NT2/D1 (cell line): ENCODE data around the gene CSF1R.
A peak's percentile ranks its signal among the peaks of the same experiment; 100 is the strongest.
"Not testable (repeated sequence)": the region's sequence is repeated elsewhere in the genome, so short reads cannot be mapped to it uniquely, and the experiment has no call there.

Source experiments
- DNase-seq: peaks from one replicate; pipeline ENCODE4 v3.0.0-alpha.2; 2011; ENCODE audit warnings: low read depth, low spot score
- H3K27me3 ChIP-seq: 2 replicates; pipeline ENCODE4 v1.6.0; 2011; ENCODE audit warnings: mild to moderate bottlenecking; ENCODE audit not compliant: insufficient read length, insufficient read depth
- H3K36me3 ChIP-seq: 2 replicates; pipeline ENCODE4 v1.6.1; 2011; ENCODE audit warnings: mild to moderate bottlenecking, low read length, mixed read lengths; ENCODE audit not compliant: insufficient read depth, insufficient read length
- H3K4me1 ChIP-seq: 2 replicates; pipeline ENCODE4 v1.5.1; 2011; ENCODE audit not compliant: insufficient read depth, insufficient read length
- H3K4me3 ChIP-seq: 2 replicates; pipeline ENCODE4 v1.5.1; 2011; ENCODE audit warnings: low read depth; ENCODE audit not compliant: insufficient read length
- H3K9ac ChIP-seq: 2 replicates; pipeline ENCODE4 v1.6.0; 2011; ENCODE audit warnings: low read depth; ENCODE audit not compliant: insufficient read length
- H3K9me3 ChIP-seq: 2 replicates; pipeline ENCODE4 v1.5.1; 2011; ENCODE audit warnings: mild to moderate bottlenecking, low read length; ENCODE audit not compliant: insufficient read depth
- SUZ12 ChIP-seq: IDR thresholded peaks from 2 replicates; pipeline ENCODE4 v1.6.1; 2011; ENCODE audit not compliant: insufficient read length, insufficient read depth; ENCODE audit errors: extremely low read depth
- YY1 ChIP-seq: IDR thresholded peaks from 2 replicates; pipeline ENCODE4 v1.6.1; 2011; ENCODE audit not compliant: insufficient read length, insufficient read depth
- ZNF274 ChIP-seq: IDR thresholded peaks from 2 replicates; pipeline ENCODE4 v1.6.1; 2011; ENCODE audit warnings: mild to moderate bottlenecking, low read depth, low read length

Gene CSF1R

GRCh38 chr5:150035139-150035895, 51.0 kb downstream of the CSF1R start:
- H3K4me1 ChIP-seq: no peaks in the 10 kb centered on the region
- peaks cover 93% of the 10 kb centered on the region for H3K36me3 ChIP-seq
- no peak overlapping the region for H3K9ac ChIP-seq
- DNase-seq: no peak
- H3K27me3 ChIP-seq: no peaks in the 10 kb centered on the region
- no peak for TF ChIP-seq YY1
- TF ChIP-seq ZNF274: no peak
- H3K9me3 ChIP-seq: no peaks in the 10 kb centered on the region
- H3K4me3 ChIP-seq: no peak overlapping the region

DNA sequence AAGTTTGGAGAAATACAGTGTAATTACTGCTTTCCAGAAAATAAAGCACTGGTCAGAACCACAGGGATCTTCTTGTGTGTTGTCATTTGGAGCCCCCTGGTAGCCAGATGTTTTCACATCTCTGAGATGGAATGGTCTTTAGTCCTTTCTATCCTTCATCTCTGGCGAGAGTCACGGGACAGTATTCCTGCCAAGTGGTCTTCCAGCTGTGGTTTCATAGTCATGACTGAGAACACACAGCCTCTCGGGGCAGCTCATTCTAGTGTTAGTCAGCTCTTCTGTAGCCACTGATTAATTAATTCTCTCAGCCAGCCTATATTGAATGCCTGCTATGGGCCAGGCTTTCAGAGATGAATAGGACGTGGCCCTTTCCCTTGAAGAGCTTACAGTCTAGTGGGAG, 51.7 kb downstream of the CSF1R start:
- H3K4me1 ChIP-seq: no peaks in the 10 kb centered on the region
- H3K9ac ChIP-seq: no peak overlapping the region
- H3K4me3 ChIP-seq: no peak overlapping the region
- no peak for DNase-seq
- H3K27me3 ChIP-seq: no peaks in the 10 kb centered on the region
- TF ChIP-seq SUZ12 (no peak), YY1 (no peak), ZNF274 (no peak)
- H3K36me3 ChIP-seq: peaks cover 93% of the 10 kb centered on the region
- no peaks in the 10 kb centered on the region for H3K9me3 ChIP-seq

- Histone ChIP-seq H3K4me3 (no peak overlapping the region), H3K4me1 (no peaks in the 10 kb centered on the region), H3K36me3 (peaks cover 88% of the 10 kb centered on the region), H3K27me3 (no peaks in the 10 kb centered on the region), H3K9me3 (no peaks in the 10 kb centered on the region), H3K9ac (no peak overlapping the region)
- DNase-seq: no peak
- no peak for TF ChIP-seq SUZ12
- no peak for TF ChIP-seq ZNF274
- TF ChIP-seq YY1: no peak
Measured at GRCh38 chr5:150033334-150033733, 53.0 kb downstream of the CSF1R start.

DNA sequence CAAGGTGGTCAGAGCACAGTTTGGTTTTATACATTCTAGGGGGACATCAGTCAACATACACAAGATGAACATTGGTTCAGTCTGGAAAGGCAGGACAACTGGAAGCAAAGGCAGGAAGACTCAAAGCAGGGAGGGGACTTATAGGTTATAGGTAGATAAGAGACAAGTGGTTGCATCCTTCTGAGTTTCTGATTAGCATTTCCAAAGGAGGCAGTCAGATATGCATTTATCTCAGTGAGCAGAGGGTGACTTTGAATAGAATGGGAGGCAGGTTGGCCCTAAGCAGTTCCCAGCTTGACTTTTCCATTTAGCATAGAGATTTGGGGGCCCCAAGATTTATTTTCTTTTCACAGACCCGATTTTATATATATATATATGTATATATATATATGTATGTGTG, 58.3 kb downstream of the CSF1R start:
- H3K4me1 ChIP-seq, H3K4me3 ChIP-seq, H3K27me3 ChIP-seq, H3K9me3 ChIP-seq, H3K9ac ChIP-seq, DNase-seq: not testable (repeated sequence)
- peaks cover 81% of the 10 kb centered on the region for H3K36me3 ChIP-seq

DNA sequence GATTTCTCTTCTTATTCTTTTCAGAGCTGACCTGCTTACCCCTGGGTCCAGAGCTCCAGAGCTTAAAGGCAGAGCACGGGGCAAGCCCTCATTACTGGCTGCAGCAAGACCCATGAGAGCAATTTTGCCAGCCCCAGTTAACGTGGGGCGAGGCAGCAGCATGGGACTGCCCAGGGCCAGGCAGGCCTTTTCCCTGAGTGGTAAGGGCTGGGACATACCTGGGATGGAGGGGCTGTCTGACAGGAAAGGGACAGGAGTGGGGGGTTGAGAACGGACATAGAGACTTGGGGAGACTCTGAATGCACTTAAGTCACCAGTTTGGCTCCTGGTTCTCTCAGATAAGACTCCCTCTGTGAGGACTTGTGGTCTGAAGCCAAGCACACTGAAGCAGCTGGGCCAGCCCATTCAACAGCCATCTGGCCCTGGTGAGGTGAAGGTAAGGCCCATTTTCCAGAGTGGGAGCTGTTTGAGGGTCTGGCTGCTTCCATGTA, 59.6 kb downstream of the CSF1R start:
- H3K36me3 ChIP-seq: peaks cover 71% of the 10 kb centered on the region

GRCh38 chr5:150024346-150024984, 61.9 kb downstream of the CSF1R start:
- no peak overlapping the region for H3K9ac ChIP-seq
- H3K36me3 ChIP-seq: peaks cover 66% of the 10 kb centered on the region
- no peaks in the 10 kb centered on the region for H3K9me3 ChIP-seq
- no peaks in the 10 kb centered on the region for H3K4me1 ChIP-seq
- no peak overlapping the region for H3K4me3 ChIP-seq
- DNase-seq: no peak
- no peaks in the 10 kb centered on the region for H3K27me3 ChIP-seq
- TF ChIP-seq SUZ12: no peak
- no peak for TF ChIP-seq ZNF274
- TF ChIP-seq YY1: no peak

More for the DNA sequence above, 59.6 kb downstream of the CSF1R start:
- Histone ChIP-seq H3K9me3 (no peaks in the 10 kb centered on the region), H3K9ac (peak overlapping the region; percentile 26), H3K4me1 (no peaks in the 10 kb centered on the region), H3K27me3 (no peaks in the 10 kb centered on the region), H3K4me3 (no peak overlapping the region)
- no peak for TF ChIP-seq YY1
- TF ChIP-seq SUZ12: no peak
- TF ChIP-seq ZNF274: no peak
- no peak for DNase-seq

- Histone ChIP-seq H3K4me1 (no peaks in the 10 kb centered on the region), H3K9me3 (no peaks in the 10 kb centered on the region), H3K36me3 (peaks cover 76% of the 10 kb centered on the region), H3K4me3 (no peak overlapping the region), H3K27me3 (no peaks in the 10 kb centered on the region), H3K9ac (no peak overlapping the region)
- no peak for TF ChIP-seq SUZ12
- TF ChIP-seq ZNF274: no peak
- TF ChIP-seq YY1: no peak
- DNase-seq: no peak
Measured at GRCh38 chr5:150023136-150023535, 63.2 kb downstream of the CSF1R start.

DNA sequence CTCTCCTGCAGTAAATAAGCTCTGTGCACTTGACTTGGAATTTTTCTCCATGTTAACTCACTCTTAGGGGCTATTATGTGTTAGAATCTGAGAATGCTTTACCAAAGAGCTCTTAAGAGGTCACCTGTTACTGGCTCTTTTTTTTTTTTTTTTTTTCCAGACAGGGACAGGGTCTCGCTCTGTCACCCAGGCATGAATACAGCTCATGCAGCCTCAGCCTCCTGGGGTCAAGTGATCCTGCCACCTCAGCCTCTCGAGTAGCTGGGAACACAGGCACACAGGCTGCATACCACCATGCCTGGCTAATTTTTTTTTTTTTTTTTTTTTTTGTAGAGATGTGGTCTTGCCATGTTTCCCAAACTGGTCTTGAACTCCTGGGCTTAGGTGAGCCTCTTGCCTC, 63.7 kb downstream of the CSF1R start:
- Histone ChIP-seq H3K27me3 (no peaks in the 10 kb centered on the region), H3K4me1 (no peaks in the 10 kb centered on the region), H3K36me3 (peaks cover 72% of the 10 kb centered on the region), H3K9ac (no peak overlapping the region), H3K4me3 (no peak overlapping the region), H3K9me3 (no peaks in the 10 kb centered on the region)
- DNase-seq: no peak
- no peak for TF ChIP-seq SUZ12
- no peak for TF ChIP-seq ZNF274
- TF ChIP-seq YY1: no peak
